Mammary epithelial cell (primary cell): Measurements from ENCODE around the gene L3MBTL3.

ENCODE experiments used
- EZH2 ChIP-seq: IDR thresholded peaks from 2 replicates; pipeline ENCODE4 v1.6.1; 2012; ENCODE audit warnings: low read length, inconsistent platforms, borderline replicate concordance
- TF ChIP-seq, protein P1 (sequence below), 2 donors: IDR thresholded peaks in 1 of 2; conservative IDR thresholded peaks in 1 of 2; 2 replicates each; pipeline ENCODE4 v1.5.1; 2011 to 2012; ENCODE audit warnings: inconsistent platforms in 2 of 2, low read length in 2 of 2, mild to moderate bottlenecking in 2 of 2, control low read depth in 1 of 2, low read depth in 1 of 2; ENCODE audit not compliant: insufficient read depth in 1 of 2; ENCODE audit errors: extremely low read depth in 1 of 2

GRCh38 chr6:130019326-130020072 is 1.1 kb downstream of the L3MBTL3 start:
- TF ChIP-seq, protein P1, sequence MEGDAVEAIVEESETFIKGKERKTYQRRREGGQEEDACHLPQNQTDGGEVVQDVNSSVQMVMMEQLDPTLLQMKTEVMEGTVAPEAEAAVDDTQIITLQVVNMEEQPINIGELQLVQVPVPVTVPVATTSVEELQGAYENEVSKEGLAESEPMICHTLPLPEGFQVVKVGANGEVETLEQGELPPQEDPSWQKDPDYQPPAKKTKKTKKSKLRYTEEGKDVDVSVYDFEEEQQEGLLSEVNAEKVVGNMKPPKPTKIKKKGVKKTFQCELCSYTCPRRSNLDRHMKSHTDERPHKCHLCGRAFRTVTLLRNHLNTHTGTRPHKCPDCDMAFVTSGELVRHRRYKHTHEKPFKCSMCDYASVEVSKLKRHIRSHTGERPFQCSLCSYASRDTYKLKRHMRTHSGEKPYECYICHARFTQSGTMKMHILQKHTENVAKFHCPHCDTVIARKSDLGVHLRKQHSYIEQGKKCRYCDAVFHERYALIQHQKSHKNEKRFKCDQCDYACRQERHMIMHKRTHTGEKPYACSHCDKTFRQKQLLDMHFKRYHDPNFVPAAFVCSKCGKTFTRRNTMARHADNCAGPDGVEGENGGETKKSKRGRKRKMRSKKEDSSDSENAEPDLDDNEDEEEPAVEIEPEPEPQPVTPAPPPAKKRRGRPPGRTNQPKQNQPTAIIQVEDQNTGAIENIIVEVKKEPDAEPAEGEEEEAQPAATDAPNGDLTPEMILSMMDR (conservative IDR thresholded peaks at IDR 0.05 in 1 of 2, IDR thresholded peaks at IDR 0.05 in 1 of 2; ENCODE audit: extremely low read depth in 1 of 2, insufficient read depth in 1 of 2, low read depth in 1 of 2, low read length in 2 of 2), result no peak
- TF ChIP-seq EZH2, result no peak
